GM12865 (cell line): ENCODE measurements around the gene RPGR.

Experiments
- DNase-seq: peaks from one replicate; pipeline ENCODE4 v3.0.0; 2010; ENCODE audit warnings: low read depth
- H3K4me3 ChIP-seq: 2 replicates; pipeline ENCODE4 v1.5.1; 2011; ENCODE audit warnings: mild to moderate bottlenecking, low read depth, low read length, control low read depth
- CTCF ChIP-seq: IDR thresholded peaks from 2 replicates; pipeline ENCODE4 v1.5.1; 2011; ENCODE audit warnings: low read length, control low read depth, low read depth, inconsistent platforms; ENCODE audit not compliant: insufficient read depth; ENCODE audit errors: missing control alignments

Gene RPGR

GRCh38 chrX:38256019-38256418 is 71.3 kb downstream of the RPGR start:
- no peak for DNase-seq
- H3K4me3 ChIP-seq, result no peak overlapping the region
- no peak for TF ChIP-seq CTCF

GRCh38 chrX:38249965-38250364 is 77.3 kb downstream of the RPGR start:
- no peak for TF ChIP-seq CTCF
- DNase-seq, result no peak
- H3K4me3 ChIP-seq, result no peak overlapping the region

DNA sequence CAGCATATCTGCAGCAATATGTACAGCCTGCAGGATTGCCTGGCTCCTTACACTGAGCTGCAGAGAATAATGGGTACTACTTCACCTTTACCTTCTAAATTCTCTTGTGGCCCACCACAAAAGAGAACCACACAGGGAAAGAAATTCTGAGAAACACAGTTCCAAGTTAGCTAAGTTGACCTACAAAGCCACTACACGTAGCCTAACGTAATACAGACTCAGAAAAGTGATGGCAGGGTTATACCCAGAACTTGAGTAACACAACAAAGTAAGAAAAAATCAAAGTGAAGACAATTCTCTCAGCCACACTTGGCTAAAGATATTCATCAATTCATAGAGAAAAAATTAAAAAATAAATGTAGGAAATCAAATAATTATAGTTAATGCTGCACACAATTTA is 80.3 kb downstream of the RPGR start:
- H3K4me3 ChIP-seq, result no peak overlapping the region
- TF ChIP-seq CTCF, result no peak
- DNase-seq, result no peak

DNA sequence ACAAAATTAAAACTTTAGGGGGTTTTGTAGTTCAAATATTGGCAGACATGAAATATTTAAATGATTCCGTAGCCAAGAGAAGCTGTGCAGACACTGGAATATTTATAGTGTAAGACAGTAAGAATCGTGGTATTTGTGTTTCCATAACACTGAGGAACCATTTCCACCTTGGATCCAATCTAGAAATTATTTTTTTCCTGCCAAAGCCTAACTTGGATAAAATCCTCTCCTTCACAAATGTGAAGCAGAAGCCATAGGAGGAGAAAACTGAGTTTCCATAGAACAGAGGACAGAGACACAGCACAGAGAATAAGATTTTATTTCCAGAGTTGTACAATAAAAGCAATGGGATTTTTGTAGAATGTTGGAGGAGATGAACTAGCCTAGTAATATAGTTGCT is 86.8 kb downstream of the RPGR start:
- H3K4me3 ChIP-seq, result no peak overlapping the region
- TF ChIP-seq CTCF, result no peak
- DNase-seq, result no peak

DNA sequence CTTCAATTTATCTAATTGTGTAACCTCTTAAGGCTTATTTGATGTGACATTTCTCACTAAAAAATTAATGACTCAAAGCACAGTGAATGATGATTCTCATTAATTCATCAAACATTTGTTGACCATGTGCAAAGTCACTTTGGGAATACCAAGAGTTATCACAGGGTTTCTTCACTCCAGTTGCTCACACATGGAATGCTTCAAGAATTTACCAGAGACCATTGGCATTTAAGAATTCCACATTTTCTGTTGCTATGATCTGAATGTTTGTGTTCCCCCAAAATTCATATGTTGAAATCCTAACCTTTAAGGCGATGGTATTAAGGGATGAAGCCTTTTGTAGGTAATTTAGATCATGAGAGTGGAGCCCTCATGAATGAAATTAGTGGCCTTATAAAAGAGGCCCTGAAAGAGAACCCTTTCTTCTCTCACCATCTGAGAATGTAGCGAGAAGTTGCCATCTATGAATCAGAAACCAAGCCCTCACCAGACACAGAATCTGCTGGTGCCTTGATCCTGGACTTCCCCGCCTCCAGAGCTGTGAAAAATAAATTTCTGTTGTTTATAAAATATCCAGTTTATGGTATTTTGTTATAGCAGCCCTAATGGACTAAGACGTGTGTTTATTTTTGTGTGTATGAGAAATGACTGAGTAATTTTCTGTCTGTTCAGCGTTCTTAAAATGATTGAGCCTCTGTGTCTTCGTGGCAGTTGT is 90.3 kb downstream of the RPGR start:
- no peak for DNase-seq
- TF ChIP-seq CTCF, result no peak
- H3K4me3 ChIP-seq, result no peak overlapping the region

DNA sequence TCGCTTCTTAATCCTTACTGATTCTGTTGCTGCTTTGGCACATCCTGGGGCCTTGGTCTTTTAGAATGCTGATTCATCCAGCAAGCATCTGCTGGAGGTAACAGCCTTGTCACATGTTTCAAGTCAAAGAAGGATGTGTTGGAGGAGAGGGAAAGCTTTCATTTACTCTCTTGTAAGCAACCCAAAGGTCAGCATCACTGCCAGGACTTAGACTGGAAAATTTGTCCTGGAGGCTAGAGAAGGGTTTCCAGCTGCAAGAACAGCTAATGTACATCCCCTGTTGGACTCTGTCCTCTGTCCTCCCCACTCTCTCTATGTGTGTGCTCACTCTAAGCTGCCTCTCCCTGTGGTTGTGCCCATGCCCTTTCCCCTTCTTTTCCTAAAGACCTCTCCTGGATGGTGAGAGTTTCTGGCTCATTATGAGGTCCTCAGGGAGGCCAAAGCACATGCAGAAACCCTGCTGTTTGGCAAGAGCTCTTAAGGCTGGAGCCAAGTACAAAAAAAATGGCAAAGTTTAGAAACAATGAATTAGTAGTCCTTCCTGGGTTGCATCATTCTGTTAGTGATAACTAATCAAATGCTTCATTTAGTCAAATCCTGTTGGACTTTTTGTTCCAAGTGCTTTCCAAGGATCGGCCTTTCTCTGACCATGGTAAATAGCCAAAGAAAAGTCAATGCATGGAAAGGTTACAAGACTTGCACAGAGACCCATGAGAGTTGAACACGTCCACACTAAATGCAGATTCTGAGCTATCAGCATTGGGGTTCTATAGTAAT is 93.2 kb downstream of the RPGR start:
- DNase-seq, result no peak

More for the DNA sequence above, 93.2 kb downstream of the RPGR start:
- no peak overlapping the region for H3K4me3 ChIP-seq
- no peak for TF ChIP-seq CTCF
